HG02763 (cell line): Measurements from ENCODE around the gene OLIG1.

Experiments used
- ATAC-seq: cut with Tn5 transposase; IDR thresholded peaks from one replicate; pipeline ENCODE4 v1.9.1; 2021; ENCODE audit warnings: mild to moderate bottlenecking, moderate library complexity; ENCODE audit not compliant: unreplicated experiment

The OLIG1 gene, protein sequence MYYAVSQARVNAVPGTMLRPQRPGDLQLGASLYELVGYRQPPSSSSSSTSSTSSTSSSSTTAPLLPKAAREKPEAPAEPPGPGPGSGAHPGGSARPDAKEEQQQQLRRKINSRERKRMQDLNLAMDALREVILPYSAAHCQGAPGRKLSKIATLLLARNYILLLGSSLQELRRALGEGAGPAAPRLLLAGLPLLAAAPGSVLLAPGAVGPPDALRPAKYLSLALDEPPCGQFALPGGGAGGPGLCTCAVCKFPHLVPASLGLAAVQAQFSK

GRCh38 chr21:33069994-33070743 is at the start of gene OLIG1:
Gene OLIG1 (plus strand): TSS chr21:33070141. CDS start chr21:33070247, 106 bp downstream.
- ATAC-seq: no peak

- ATAC-seq: no peak
These were observed 49.3 kb upstream of the OLIG1 start for GRCh38 chr21:33020558-33021100.

GRCh38 chr21:33021150-33021549 is 48.8 kb upstream of the OLIG1 start:
- ATAC-seq: no peak

DNA sequence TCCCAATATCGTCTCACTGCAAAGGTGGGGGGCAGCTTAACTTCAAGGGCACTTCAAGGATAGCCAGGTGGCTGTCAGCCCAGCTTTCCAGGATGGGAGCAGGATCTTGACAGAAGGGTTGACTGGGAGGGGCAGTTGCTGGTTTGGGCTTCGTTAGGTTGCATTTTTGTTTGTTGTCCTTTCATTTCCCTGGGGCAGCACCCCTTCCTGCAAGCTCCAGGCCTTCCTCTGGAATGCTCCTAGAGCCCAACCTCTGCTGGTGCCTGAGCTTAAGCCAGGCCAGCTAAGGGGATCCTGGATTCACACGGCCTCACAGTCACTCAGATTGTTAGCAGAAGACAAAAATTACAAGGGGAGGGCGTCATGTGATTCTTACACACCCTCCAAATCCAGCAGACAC is 48.3 kb upstream of the OLIG1 start:
- ATAC-seq: no peak

DNA sequence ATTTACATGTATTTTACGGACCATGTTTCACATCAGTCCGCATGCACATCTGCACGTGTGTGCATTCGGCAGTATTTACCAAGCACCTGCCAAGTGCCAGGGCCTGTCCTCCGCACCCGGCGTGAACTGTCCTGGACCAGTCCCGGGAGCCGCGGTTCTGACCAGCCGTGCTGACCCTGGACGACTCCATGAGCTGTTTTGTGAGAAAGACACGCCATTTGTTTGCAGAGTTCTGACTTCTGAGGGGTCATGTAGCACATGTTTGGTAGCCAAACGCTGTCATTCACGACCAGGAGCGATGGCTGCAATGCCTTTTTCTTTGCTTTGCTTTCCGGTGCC is 47.5 kb upstream of the OLIG1 start:
- ATAC-seq: no peak

DNA sequence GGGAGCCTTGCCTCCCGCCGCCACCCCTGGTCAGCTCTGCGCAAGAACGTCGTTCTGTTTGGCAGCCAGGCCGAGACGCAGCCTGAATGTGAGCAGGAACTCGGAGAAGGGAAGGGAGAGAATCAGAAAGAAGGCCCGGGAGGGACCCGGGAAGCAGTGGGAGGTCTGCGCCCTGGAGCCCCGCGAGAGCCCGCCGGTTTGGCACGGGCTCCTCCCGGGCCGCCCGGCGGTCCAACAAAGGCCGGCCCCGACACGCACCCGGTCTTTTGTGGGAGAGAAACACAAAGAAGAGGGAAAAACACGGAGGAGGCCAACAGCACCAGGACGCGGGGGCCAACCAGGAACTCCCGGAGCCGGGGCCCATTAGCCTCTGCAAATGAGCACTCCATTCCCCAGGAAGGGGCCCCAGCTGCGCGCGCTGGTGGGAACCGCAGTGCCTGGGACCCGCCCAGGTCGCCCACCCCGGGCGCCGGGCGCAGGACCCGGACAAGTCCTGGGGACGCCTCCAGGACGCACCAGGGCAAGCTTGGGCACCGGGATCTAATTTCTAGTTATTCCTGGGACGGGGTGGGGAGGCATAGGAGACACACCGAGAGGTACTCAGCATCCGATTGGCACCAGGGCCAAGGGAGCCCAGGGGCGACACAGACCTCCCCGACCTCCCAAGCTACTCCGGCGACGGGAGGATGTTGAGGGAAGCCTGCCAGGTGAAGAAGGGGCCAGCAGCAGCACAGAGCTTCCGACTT is 46.9 kb upstream of the OLIG1 start:
- ATAC-seq: no peak

DNA sequence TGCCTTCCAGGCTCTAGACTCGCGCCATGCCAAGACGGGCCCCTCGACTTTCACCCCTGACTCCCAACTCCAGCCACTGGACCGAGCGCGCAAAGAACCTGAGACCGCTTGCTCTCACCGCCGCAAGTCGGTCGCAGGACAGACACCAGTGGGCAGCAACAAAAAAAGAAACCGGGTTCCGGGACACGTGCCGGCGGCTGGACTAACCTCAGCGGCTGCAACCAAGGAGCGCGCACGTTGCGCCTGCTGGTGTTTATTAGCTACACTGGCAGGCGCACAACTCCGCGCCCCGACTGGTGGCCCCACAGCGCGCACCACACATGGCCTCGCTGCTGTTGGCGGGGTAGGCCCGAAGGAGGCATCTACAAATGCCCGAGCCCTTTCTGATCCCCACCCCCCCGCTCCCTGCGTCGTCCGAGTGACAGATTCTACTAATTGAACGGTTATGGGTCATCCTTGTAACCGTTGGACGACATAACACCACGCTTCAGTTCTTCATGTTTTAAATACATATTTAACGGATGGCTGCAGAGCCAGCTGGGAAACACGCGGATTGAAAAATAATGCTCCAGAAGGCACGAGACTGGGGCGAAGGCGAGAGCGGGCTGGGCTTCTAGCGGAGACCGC is 46.3 kb upstream of the OLIG1 start:
- no peak for ATAC-seq

DNA sequence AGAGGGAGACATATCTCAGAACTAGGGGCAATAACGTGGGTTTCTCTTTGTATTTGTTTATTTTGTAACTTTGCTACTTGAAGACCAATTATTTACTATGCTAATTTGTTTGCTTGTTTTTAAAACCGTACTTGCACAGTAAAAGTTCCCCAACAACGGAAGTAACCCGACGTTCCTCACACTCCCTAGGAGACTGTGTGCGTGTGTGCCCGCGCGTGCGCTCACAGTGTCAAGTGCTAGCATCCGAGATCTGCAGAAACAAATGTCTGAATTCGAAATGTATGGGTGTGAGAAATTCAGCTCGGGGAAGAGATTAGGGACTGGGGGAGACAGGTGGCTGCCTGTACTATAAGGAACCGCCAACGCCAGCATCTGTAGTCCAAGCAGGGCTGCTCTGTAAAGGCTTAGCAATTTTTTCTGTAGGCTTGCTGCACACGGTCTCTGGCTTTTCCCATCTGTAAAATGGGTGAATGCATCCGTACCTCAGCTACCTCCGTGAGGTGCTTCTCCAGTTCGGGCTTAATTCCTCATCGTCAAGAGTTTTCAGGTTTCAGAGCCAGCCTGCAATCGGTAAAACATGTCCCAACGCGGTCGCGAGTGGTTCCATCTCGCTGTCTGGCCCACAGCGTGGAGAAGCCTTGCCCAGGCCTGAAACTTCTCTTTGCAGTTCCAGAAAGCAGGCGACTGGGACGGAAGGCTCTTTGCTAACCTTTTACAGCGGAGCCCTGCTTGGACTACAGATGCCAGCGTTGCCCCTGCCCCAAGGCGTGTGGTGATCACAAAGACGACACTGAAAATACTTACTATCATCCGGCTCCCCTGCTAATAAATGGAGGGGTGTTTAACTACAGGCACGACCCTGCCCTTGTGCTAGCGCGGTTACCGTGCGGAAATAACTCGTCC is 45.5 kb upstream of the OLIG1 start:
- no peak for ATAC-seq

- ATAC-seq: no peak
These were observed 44.8 kb upstream of the OLIG1 start for GRCh38 chr21:33025106-33025488.

DNA sequence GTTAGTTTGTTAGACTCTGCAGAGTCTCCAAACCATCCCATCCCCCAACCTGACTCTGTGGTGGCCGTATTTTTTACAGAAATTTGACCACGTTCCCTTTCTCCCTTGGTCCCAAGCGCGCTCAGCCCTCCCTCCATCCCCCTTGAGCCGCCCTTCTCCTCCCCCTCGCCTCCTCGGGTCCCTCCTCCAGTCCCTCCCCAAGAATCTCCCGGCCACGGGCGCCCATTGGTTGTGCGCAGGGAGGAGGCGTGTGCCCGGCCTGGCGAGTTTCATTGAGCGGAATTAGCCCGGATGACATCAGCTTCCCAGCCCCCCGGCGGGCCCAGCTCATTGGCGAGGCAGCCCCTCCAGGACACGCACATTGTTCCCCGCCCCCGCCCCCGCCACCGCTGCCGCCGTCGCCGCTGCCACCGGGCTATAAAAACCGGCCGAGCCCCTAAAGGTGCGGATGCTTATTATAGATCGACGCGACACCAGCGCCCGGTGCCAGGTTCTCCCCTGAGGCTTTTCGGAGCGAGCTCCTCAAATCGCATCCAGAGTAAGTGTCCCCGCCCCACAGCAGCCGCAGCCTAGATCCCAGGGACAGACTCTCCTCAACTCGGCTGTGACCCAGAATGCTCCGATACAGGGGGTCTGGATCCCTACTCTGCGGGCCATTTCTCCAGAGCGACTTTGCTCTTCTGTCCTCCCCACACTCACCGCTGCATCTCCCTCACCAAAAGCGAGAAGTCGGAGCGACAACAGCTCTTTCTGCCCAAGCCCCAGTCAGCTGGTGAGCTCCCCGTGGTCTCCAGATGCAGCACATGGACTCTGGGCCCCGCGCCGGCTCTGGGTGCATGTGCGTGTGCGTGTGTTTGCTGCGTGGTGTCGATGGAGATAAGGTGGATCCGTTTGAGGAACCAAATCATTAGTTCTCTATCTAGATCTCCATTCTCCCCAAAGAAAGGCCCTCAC is 44.2 kb upstream of the OLIG1 start, which contains the start of gene OLIG2:
TSS of gene OLIG2 (plus strand) at position 447 of the 954 bp plus-strand sequence. CDS start 928 bp downstream, outside the sequence.
- no peak for ATAC-seq

- ATAC-seq: no peak
These were observed 43.5 kb upstream of the OLIG1 start for GRCh38 chr21:33026443-33026858.

DNA sequence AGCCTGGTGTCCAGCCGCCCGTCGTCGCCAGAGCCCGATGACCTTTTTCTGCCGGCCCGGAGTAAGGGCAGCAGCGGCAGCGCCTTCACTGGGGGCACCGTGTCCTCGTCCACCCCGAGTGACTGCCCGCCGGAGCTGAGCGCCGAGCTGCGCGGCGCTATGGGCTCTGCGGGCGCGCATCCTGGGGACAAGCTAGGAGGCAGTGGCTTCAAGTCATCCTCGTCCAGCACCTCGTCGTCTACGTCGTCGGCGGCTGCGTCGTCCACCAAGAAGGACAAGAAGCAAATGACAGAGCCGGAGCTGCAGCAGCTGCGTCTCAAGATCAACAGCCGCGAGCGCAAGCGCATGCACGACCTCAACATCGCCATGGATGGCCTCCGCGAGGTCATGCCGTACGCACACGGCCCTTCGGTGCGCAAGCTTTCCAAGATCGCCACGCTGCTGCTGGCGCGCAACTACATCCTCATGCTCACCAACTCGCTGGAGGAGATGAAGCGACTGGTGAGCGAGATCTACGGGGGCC is 43.0 kb upstream of the OLIG1 start:
- no peak for ATAC-seq

DNA sequence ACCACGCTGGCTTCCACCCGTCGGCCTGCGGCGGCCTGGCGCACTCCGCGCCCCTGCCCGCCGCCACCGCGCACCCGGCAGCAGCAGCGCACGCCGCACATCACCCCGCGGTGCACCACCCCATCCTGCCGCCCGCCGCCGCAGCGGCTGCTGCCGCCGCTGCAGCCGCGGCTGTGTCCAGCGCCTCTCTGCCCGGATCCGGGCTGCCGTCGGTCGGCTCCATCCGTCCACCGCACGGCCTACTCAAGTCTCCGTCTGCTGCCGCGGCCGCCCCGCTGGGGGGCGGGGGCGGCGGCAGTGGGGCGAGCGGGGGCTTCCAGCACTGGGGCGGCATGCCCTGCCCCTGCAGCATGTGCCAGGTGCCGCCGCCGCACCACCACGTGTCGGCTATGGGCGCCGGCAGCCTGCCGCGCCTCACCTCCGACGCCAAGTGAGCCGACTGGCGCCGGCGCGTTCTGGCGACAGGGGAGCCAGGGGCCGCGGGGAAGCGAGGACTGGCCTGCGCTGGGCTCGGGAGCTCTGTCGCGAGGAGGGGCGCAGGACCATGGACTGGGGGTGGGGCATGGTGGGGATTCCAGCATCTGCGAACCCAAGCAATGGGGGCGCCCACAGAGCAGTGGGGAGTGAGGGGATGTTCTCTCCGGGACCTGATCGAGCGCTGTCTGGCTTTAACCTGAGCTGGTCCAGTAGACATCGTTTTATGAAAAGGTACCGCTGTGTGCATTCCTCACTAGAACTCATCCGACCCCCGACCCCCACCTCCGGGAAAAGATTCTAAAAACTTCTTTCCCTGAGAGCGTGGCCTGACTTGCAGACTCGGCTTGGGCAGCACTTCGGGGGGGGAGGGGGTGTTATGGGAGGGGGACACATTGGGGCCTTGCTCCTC is 42.3 kb upstream of the OLIG1 start:
- no peak for ATAC-seq

- no peak for ATAC-seq
These were observed 41.7 kb upstream of the OLIG1 start for GRCh38 chr21:33028287-33028670.

DNA sequence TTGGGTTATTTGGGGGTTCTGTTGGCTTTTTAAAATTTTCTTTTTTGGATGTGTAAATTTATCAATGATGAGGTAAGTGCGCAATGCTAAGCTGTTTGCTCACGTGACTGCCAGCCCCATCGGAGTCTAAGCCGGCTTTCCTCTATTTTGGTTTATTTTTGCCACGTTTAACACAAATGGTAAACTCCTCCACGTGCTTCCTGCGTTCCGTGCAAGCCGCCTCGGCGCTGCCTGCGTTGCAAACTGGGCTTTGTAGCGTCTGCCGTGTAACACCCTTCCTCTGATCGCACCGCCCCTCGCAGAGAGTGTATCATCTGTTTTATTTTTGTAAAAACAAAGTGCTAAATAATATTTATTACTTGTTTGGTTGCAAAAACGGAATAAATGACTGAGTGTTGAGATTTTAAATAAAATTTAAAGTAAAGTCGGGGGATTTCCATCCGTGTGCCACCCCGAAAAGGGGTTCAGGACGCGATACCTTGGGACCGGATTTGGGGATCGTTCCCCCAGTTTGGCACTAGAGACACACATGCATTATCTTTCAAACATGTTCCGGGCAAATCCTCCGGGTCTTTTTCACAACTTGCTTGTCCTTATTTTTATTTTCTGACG is 41.1 kb upstream of the OLIG1 start:
- ATAC-seq: no peak

DNA sequence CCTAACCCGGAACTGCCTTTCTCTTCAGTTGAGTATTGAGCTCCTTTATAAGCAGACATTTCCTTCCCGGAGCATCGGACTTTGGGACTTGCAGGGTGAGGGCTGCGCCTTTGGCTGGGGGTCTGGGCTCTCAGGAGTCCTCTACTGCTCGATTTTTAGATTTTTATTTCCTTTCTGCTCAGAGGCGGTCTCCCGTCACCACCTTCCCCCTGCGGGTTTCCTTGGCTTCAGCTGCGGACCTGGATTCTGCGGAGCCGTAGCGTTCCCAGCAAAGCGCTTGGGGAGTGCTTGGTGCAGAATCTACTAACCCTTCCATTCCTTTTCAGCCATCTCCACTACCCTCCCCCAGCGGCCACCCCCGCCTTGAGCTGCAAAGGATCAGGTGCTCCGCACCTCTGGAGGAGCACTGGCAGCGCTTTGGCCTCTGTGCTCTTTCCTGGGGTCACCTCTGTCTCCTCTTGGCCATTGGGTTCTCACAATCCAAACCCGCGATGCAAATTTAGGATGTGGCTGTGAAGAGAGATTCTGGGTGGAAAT is 40.5 kb upstream of the OLIG1 start:
- ATAC-seq: no peak

DNA sequence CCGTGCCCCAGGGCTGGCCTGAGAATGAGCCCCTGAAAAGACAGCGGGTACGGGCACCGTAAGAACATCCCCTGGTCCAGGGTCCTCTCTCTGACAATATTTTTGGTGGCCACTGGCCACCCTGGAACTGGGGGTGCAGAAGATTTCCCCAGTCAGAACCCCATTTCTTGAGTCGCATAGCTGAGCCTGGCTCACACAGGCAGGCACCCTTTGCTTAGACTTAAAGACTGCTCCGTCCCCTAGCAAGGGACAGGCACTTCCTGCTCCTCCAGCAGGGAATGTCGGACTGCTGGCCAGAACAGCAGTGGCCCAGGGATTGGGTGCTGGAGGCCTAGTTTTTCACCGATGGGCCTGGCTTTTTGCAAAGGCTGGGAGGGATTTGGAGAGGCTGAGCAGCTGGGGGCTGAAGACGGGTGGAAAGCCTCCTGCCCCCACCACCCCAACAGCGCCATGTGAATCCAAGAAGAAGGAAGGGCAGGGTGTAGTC is 39.9 kb upstream of the OLIG1 start:
- no peak for ATAC-seq
